Natural killer cell (primary cell): ENCODE data around the gene IAPP. TPM values are rescaled to one million over a fixed set of nuclear protein-coding genes. Genes with fewer than 3 reads are reported as not detected.

Experiments used
- ATAC-seq, 3 donors: fragments of 150-1000 bp in 2 of 3; fragments of 200-7000 bp in 1 of 3; cut with Tn5 transposase; 1 replicate in 1 of 3; 2 replicates in 2 of 3; pipeline ENCODE4 v1.10.0; 2021; ENCODE audit warnings: mild to moderate bottlenecking in 2 of 3, moderate library complexity in 2 of 3
- DNase-seq, 2 donors: peaks; one replicate each; pipeline versions ENCODE4 v3.0.0 to v3.0.0-alpha.2; 2013 to 2021; ENCODE audit warnings: mixed read lengths in 1 of 2
- H3K27ac ChIP-seq: one replicate; pipeline ENCODE4 v1.5.1; 2013; ENCODE audit warnings: mild to moderate bottlenecking, low read length
- H3K27me3 ChIP-seq: one replicate; pipeline ENCODE4 v1.6.1; 2013; ENCODE audit warnings: low read length; ENCODE audit not compliant: control insufficient read depth, insufficient read depth
- H3K36me3 ChIP-seq: one replicate; pipeline ENCODE4 v1.6.1; 2013; ENCODE audit warnings: low read length; ENCODE audit not compliant: control insufficient read depth, insufficient read depth
- H3K4me1 ChIP-seq: one replicate; pipeline ENCODE4 v1.6.1; 2013; ENCODE audit warnings: low read length; ENCODE audit not compliant: control insufficient read depth, insufficient read depth
- H3K4me3 ChIP-seq: one replicate; pipeline ENCODE4 v1.5.1; 2013; ENCODE audit warnings: low read length
- H3K9me3 ChIP-seq: one replicate; pipeline ENCODE4 v1.6.1; 2013; ENCODE audit warnings: low read length; ENCODE audit not compliant: control insufficient read depth, insufficient read depth
- H3K27ac Mint-ChIP-seq, 2 donors: one replicate each; pipeline ENCODE4 v1.8.0; 2022; ENCODE audit warnings: mild to moderate bottlenecking in 2 of 2, mixed read lengths in 2 of 2, moderate library complexity in 1 of 2
- H3K27me3 Mint-ChIP-seq, 2 donors: one replicate each; pipeline ENCODE4 v1.8.0; 2022; ENCODE audit warnings: low read depth in 2 of 2, mixed read lengths in 2 of 2
- H3K36me3 Mint-ChIP-seq: one replicate; pipeline ENCODE4 v1.8.0; 2022; ENCODE audit warnings: mixed read lengths
- H3K4me1 Mint-ChIP-seq, 2 donors: one replicate each; pipeline ENCODE4 v1.8.0; 2022; ENCODE audit warnings: mixed read lengths in 2 of 2
- H3K4me3 Mint-ChIP-seq: one replicate; pipeline ENCODE4 v1.8.0; 2022; ENCODE audit warnings: mild to moderate bottlenecking, moderate library complexity, mixed read lengths
- H3K9me3 Mint-ChIP-seq, 2 donors: one replicate each; pipeline ENCODE4 v1.8.0; 2022; ENCODE audit warnings: mixed read lengths in 2 of 2
- WGBS: methylation state at CpG from one replicate; pipeline ENCODE4 v1.1.7; 2013; ENCODE audit warnings: missing lambda C conversion rate; ENCODE audit not compliant: insufficient coverage; 5-methylcytosine and 5-hydroxymethylcytosine counted together
- intact Hi-C: fragments of 100-400 bp; cut with micrococcal nuclease; formaldehyde crosslinking; loops from one replicate; pipeline ENCODE4 v1.14.2; 2022
- total RNA-seq, 4 donors: library from RNA; stranded (reverse); fragments of 120-200 nt in 1 of 4; gene quantifications; one replicate each; pipeline versions ENCODE4 v1.2.3 to v1.2.4, GENCODE V29; 2013 to 2022
- TF ChIP-seq, protein P1 (sequence below): fragments of 200-600 bp; IDR thresholded peaks from one replicate; pipeline ENCODE4 v1.8.0; 2022; ENCODE audit warnings: antibody characterized with exemption

Gene IAPP
- total RNA-seq, 3 donors from 2014 or later (not counting 1 experiment from before 2014, with no cell fraction given) = not detected

DNA sequence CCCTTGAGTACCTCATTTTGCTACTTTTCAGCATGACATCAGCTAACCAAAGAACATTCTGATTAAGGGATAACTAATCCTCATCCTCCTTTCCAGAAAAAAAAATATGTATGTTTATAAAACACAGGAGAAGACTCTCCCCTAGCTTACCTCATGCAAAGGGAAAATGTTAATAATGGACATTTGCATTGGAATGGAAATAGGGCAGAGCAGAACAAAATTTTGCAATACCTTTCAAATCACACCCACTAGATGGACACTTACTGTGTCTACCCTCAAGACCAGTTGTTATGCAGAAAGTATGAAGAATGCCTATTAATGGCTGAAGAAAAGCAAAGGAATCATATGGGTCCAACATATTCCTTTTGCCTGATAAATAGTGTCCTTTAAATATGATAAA is 29.1 kb upstream of the IAPP start:
- Histone ChIP-seq H3K27ac (no peak overlapping the region), H3K4me1 (no peaks in the 10 kb centered on the region), H3K4me3 (no peak overlapping the region), H3K9me3 (no peaks in the 10 kb centered on the region), H3K36me3 (no peaks in the 10 kb centered on the region), H3K27me3 (peaks cover 2% of the 10 kb centered on the region)
- peaks cover 0 to 6% of the 10 kb centered on the region in 2 donors for H3K27me3 Mint-ChIP-seq
- no peaks in the 10 kb centered on the region for H3K4me1 Mint-ChIP-seq
- intact Hi-C loops = no loop called here
- TF ChIP-seq, protein P1, sequence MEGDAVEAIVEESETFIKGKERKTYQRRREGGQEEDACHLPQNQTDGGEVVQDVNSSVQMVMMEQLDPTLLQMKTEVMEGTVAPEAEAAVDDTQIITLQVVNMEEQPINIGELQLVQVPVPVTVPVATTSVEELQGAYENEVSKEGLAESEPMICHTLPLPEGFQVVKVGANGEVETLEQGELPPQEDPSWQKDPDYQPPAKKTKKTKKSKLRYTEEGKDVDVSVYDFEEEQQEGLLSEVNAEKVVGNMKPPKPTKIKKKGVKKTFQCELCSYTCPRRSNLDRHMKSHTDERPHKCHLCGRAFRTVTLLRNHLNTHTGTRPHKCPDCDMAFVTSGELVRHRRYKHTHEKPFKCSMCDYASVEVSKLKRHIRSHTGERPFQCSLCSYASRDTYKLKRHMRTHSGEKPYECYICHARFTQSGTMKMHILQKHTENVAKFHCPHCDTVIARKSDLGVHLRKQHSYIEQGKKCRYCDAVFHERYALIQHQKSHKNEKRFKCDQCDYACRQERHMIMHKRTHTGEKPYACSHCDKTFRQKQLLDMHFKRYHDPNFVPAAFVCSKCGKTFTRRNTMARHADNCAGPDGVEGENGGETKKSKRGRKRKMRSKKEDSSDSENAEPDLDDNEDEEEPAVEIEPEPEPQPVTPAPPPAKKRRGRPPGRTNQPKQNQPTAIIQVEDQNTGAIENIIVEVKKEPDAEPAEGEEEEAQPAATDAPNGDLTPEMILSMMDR = no peak
- ATAC-seq (no peak), DNase-seq (no peak)
- no peak overlapping the region for H3K4me3 Mint-ChIP-seq
- no peak overlapping the region for H3K27ac Mint-ChIP-seq
- no peaks in the 10 kb centered on the region for H3K36me3 Mint-ChIP-seq
- H3K9me3 Mint-ChIP-seq = peaks cover 0 to 2% of the 10 kb centered on the region in 2 donors

DNA sequence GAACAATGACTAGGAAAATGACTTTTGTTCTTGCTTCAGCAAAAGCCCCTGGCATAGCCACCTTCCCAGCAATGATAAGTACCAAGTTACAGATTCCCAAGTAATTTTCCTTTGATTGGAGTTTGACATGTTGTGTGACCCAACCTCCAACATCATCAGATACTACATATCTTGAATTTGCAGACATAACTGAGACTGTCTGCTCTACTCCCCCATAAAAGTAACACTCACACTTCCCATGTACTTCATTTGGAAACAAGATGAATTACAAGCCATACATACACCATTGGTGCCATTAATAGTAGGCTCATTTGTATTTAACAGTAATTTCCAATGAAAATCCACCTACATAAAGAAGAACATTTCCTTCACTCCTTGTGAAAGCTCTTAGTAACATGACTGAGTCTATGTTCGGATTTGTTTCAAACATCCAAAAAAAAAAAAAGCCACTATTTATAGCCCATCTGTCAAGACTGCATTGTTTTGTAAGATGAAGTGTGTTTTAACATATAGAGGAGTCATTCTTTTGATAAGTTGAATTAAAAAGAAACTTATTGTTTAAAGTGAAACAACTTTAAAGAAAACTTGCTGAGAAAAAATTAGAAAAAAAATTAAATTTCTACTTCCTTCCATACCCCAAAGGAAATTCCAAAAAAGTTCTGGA is 26.0 kb upstream of the IAPP start:
- H3K27me3 Mint-ChIP-seq = peaks cover 0 to 6% of the 10 kb centered on the region in 2 donors
- intact Hi-C loops = no loop called here

DNA sequence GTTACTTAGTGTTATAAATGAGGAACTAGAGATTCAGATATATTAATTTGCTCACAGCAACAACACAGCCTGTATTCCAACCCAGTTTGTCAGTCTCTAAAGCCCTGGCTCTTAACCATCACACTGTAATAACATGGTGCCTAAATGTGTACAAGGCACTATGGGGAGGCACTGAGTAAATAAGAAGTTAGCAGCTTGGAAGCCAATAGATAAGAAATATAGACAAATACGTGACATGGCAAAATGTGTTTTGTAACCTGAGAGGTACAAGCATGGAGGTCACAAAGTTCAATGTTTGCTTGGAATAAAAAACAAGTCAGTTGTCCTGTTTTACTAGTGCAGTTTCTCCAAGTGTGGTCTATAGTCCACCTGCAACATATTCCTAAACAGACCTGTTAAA is 21.7 kb upstream of the IAPP start:
- Histone ChIP-seq H3K27ac (no peak overlapping the region), H3K36me3 (no peaks in the 10 kb centered on the region), H3K27me3 (no peaks in the 10 kb centered on the region), H3K4me3 (no peak overlapping the region), H3K4me1 (no peaks in the 10 kb centered on the region), H3K9me3 (no peaks in the 10 kb centered on the region)
- Mint-ChIP-seq H3K4me3 (no peak overlapping the region), H3K27me3 (peaks cover 0 to 12% of the 10 kb centered on the region in 2 donors), H3K4me1 (no peaks in the 10 kb centered on the region), H3K27ac (no peak overlapping the region), H3K9me3 (no peaks in the 10 kb centered on the region), H3K36me3 (no peaks in the 10 kb centered on the region)
- ATAC-seq (no peak), DNase-seq (no peak)
- intact Hi-C loops = no loop called here
- 82% methylated on average over 1 of the region's 1 CpG for WGBS
- TF ChIP-seq, protein P1 = no peak

More for the DNA sequence above, 26.0 kb upstream of the IAPP start:
- no CpG with 5 or more reads among the region's 1 CpG for WGBS
- ATAC-seq (no peak), DNase-seq (no peak)
- TF ChIP-seq, protein P1 = no peak
- Mint-ChIP-seq H3K4me3 (no peak overlapping the region), H3K36me3 (no peaks in the 10 kb centered on the region), H3K27ac (no peak overlapping the region), H3K4me1 (no peaks in the 10 kb centered on the region), H3K9me3 (no peaks in the 10 kb centered on the region)
- Histone ChIP-seq H3K9me3 (no peaks in the 10 kb centered on the region), H3K27ac (no peak overlapping the region), H3K27me3 (peaks cover 2% of the 10 kb centered on the region), H3K4me3 (no peak overlapping the region), H3K36me3 (no peaks in the 10 kb centered on the region), H3K4me1 (no peaks in the 10 kb centered on the region)

DNA sequence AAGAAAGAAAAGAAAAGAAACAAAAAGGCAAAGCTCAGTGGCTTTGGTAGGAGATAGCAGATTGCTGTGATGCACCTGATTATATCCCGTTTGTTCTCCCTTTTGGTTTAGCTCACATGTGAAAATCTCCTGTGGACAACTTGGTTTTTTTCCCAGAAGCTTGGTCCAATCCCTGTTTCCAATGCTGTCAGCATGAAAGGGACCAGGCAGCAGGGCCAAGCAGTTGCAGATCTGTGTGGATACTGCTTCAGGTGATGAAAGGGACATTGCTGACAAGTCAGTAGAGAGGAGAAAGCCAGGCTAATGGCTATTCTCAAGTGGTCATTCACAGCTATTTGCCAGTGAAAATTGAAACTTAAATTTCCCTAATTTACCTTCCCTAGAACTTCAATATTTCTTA is 19.2 kb upstream of the IAPP start:
- 50% methylated on average over 1 of the region's 1 CpG for WGBS
- intact Hi-C loops = no loop called here
- no peak for DNase-seq
- Histone ChIP-seq H3K36me3 (no peaks in the 10 kb centered on the region), H3K27ac (no peak overlapping the region), H3K4me1 (no peaks in the 10 kb centered on the region), H3K27me3 (no peaks in the 10 kb centered on the region), H3K9me3 (no peaks in the 10 kb centered on the region), H3K4me3 (no peak overlapping the region)
- TF ChIP-seq, protein P1 = no peak
- Mint-ChIP-seq H3K27ac (no peak overlapping the region), H3K4me1 (no peaks in the 10 kb centered on the region), H3K9me3 (no peaks in the 10 kb centered on the region), H3K4me3 (no peak overlapping the region), H3K36me3 (no peaks in the 10 kb centered on the region), H3K27me3 (peaks cover 0 to 9% of the 10 kb centered on the region in 2 donors)
- ATAC-seq = no peak
